Measurements from ENCODE around the gene SNRPD3. TPM values are rescaled to one million over a fixed set of nuclear protein-coding genes. Genes with fewer than 3 reads are reported as not detected.

SNRPD3 gene
- total RNA-seq, 4 donors from 2014 or later, result 21.3 to 127 (median 93.8) TPM

Other genes with a start within 250 kb of the SNRPD3 start
- 1 to 10 TPM in 3 of 4 donors, not detected in 1; 3.0 to 6.2 (median 3.0) TPM for gene ADORA2A, start 128.4 kb upstream of the SNRPD3 start, total RNA-seq
- under 1 TPM in 1 of 4 donors, not detected in 3; 0.32 TPM for gene UPB1, start 60.7 kb upstream of the SNRPD3 start, total RNA-seq
- gene GUCD1, start 861 bp upstream of the SNRPD3 start, total RNA-seq, result 100 to 1,000 TPM in 3 of 4 donors, 10 to 100 TPM in 1; 56.7 to 498 (median 277) TPM
- 10 to 100 TPM; 13.3 to 20.6 (median 16.6) TPM for gene LRRC75B, start 37.1 kb downstream of the SNRPD3 start, total RNA-seq
- 100 to 1,000 TPM in 1 of 4 donors, 10 to 100 TPM in 3; 52.4 to 167 (median 77.1) TPM for gene GGT1, start 47.2 kb downstream of the SNRPD3 start, total RNA-seq
- not detected for gene PIWIL3, start 218.7 kb downstream of the SNRPD3 start, total RNA-seq

All from transverse colon (tissue), 4 donors.